Skeletal muscle cell (primary cell): Measurements from ENCODE around the gene CKS1B.

Source experiments
- DNase-seq: peaks from one replicate; pipeline ENCODE4 v3.0.0-alpha.2; 2010; ENCODE audit warnings: low read depth
- H3K4me3 ChIP-seq: 2 replicates; pipeline ENCODE4 v1.5.1; 2011; ENCODE audit warnings: low read depth, mild to moderate bottlenecking, control low read depth, low read length, moderate library complexity

Gene CKS1B

GRCh38 chr1:154974102-154974807, at the start of gene CKS1B:
Gene CKS1B (plus strand): TSS chr1:154974681. CDS start chr1:154974746, 65 bp downstream.
- H3K4me3 ChIP-seq = peak within 1 kb of the TSS; percentile 72
- DNase-seq = peak; percentile 100

DNA sequence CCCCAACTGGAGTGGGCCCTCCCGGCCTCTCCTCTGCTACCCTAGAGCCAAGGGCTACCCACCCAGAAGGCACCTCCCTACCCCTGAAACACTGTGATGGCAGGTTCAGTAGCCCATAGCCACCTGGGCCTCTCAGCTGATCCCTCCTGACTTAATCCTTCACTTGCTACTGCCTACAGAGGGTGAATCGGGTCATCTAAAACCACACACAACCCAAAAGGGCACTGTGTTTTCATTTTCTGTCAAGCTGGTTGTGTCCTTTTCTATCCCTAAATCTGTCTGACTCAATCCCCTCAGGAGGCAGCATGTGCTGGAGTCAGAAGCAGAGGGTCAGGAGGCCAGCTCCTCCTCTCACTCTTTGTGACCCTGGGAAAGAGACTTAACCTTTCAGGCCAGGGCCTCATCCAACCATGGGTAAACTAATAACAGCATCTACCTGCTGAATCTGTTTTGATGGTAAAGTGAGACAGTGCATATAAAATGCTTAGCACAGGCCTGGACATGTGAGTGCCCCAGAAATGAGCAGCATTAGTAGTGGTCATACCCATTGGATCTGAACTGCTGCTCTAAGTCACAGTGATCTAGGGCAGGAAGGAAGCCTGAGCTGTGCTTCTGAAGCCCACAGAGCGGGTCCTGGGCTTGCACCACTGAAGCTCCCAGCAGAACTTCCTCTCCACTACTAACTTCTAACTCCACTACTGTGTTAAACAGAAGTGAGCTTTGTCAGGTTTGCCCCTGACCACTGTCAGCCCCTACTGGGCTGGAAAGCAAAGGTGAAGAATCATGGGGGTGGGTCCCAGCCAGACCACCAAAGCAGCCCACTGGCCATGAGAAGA, 48.9 kb upstream of the CKS1B start:
- no peak for DNase-seq
- H3K4me3 ChIP-seq = no peak overlapping the region

DNA sequence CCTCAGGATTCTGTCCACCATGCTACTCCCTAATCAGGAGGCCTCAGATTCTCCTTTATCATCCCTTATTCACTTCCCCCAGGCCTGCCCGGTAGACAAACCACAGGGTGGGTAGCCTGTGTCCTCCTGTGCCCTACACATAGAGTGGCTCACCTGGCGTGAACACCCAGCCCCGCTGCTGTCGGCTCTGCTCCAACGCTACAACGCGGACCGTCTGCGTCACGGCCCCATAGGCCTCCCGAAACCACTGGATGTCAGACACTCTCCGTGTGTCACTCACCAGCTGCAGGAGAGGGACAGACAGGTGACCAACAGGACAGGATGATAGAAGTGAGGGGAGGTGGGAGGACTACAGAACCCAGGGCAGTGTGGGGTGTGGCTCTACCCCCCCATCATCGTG, 48.3 kb upstream of the CKS1B start:
- no peak overlapping the region for H3K4me3 ChIP-seq
- DNase-seq = no peak

DNA sequence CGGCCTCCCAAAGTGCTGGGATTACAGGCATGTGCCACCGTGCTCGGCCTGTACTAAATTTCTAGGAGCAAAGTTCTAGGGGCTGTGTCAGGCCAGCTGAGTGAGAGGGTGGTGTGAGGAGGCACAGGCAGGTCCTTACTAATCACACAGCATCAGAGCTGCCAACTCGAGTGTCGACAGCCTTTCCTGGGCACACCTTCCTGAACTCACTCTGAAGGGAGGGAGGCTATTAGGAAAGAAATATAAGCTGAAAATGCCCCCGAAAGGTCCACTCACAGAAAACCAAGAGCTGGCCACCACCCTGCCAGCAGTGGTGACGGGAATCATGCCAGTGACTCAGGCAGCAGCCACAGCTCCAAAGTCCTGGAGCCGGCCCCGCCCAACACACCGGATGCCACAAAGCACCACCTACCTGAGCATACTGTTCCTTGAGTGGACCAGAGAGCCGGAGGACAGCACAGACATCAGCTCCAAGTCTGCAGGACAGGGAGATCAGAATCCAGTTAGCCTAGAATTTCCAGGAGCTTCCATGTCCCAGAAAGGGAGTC, 42.5 kb upstream of the CKS1B start:
- DNase-seq = no peak
- no peak overlapping the region for H3K4me3 ChIP-seq

DNA sequence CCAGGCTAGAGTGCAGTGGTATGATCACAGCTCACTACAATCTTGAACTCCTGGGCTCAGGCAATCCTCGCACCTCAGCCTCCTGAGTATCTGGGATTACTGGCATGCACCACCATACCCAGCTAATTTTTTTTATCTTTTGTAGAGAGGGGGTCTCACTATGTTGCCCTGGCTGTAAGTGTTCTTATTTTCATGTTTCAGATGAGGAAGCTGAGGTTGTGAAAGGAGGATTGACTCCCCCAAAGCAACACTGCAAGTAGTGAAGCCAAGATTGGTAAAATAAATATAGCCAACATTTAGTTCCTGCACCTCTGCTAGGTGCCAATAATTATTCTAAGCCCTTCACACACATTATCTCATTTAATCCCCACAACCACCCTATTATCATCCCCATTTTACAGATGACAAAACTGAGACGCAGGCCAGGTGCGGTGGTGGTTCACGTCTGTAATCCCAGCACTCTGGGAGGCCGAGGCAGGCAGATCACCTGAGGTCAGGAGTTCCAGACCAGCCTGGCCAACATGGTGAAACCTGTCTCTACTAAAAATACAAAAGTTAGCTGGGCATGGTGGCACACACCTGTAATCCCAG, 40.0 kb upstream of the CKS1B start:
- no peak overlapping the region for H3K4me3 ChIP-seq
- DNase-seq = no peak

GRCh38 chr1:154935749-154936554, 38.5 kb upstream of the CKS1B start:
- DNase-seq = no peak
- H3K4me3 ChIP-seq = peak overlapping the region; percentile 82

DNA sequence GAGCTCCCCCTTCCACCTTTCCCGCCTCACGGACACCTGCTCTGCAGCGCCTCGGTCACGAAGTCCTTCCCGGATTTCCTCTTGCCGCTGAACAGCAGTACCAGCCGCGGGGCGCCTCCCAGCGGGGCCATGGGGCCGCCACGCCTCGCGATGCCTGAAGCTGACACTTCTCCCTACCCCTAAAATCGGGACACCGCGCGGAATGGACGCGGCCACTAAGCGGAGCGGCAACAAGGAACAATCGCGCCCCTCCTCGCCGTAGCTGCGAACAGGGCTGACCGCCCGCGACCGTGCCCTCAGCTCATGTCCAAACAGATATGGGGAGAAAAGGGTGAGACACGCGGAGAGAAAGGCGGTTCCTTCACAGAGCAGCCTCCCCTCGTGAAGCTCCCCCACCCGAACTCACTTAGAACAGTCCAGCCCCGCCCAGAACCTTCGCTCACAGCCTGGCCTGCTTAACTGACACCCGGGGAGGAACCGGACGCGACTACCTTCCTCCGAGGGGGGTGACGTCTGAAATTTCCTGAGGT, 37.9 kb upstream of the CKS1B start, which contains the start of gene PMVK:
Gene PMVK (minus strand): TSS at position 165 of the 530 bp plus-strand sequence. CDS start 34 bp downstream, at position 131.
- DNase-seq = peak; percentile 88
- H3K4me3 ChIP-seq = peak within 1 kb of the TSS; percentile 82

DNA sequence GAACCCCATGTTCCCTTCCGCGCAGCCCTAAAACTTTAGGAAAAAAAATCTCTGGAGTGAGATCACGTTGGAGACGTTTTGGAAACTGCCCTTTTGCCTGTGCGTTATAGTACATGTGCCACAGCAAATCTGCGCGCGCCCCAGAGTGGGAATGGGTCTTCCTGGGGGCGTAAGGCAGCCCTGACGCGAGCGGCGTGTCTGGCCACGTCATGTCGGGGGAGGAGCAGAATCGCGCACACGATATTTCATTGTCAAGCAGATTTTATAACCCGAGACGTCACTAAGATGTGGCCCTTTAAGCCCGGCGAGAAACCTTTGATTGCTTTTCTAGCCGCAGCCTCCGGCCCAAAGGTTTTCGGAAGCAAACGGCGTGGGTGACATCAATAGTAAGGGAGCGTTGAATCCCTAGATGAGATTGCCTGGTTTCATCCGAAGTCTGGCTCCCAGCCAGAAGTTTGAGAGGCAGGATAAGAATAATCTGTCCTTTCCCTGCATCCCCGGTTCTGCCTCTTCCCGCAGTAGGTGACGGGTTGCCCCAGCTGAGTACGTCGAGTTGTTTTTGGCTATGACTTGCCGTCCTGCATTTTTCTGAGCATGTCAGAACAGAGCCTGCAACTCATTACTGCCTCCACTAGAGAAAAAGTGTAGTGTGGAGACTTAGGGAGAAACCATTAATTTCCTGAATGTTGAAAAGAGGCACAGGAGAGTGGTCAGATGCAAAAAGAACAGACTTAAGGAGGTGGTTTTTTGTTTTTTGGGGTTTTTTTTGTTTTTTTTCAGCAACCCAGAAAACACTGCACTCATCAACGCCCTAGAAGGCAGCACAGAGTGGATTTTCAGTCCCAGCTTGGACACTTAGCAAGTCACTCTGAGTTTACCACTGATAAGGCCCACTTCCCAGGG, 37.1 kb upstream of the CKS1B start:
- peak; percentile 92 for DNase-seq

DNA sequence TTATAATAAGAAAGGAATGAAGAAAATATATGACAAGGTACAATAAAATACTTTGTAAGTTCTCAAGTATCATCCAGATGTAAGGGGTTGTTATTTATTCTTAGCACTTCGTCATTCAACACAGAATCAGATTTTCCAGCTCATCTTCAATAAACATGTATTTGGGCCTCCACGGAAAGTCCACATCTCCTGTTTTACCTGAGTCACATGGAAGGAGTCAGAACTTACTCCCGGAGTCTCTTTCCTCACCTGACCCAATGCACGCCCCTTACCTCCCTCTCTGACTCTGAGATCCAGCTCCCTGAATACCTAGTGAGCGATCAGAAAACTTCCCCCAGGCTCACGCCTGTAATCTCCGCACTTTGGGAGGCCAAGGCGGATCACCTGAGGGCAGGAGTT, 36.5 kb upstream of the CKS1B start:
- H3K4me3 ChIP-seq = peak overlapping the region; percentile 82
- DNase-seq = no peak

More for the DNA sequence above, 37.1 kb upstream of the CKS1B start:
- H3K4me3 ChIP-seq = peak overlapping the region; percentile 82

DNA sequence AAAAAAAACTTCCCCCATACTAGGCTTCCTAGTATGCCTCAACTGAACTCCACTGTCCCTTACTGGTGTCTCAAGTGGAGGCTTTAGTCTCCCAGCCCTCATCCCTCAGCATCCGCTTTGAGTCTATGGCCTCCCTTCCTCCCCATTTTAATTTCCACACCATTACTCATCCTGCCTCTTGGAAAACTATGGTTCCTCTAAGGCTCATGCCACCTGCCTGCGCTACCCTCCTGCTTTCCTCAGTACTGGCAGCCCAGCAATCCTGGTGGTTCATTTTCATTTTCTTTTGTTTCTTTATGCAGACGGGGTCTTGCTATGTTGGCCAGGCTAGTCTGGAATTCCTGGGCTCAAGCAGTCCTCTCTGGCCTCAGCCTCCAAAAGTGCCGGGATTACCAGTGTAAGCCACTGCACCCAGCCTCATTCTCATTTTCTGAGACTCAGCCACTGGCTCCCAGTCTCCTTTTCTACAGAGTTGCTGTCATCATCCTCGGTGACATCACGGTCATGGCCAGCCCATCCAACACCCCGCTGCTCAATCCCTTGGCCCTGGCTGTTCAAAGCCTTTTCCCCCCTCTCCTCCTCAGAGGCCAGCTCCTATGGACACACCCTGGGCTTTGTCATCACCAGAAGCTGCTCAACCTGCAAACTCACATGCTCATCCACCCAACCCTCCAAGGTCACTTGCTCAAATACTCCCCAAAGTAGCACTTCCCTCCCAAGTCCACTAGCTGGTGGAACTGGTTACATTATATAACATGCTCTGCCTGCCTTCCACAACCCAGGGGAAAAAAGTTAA, 35.7 kb upstream of the CKS1B start:
- DNase-seq = no peak
- no peak overlapping the region for H3K4me3 ChIP-seq

DNA sequence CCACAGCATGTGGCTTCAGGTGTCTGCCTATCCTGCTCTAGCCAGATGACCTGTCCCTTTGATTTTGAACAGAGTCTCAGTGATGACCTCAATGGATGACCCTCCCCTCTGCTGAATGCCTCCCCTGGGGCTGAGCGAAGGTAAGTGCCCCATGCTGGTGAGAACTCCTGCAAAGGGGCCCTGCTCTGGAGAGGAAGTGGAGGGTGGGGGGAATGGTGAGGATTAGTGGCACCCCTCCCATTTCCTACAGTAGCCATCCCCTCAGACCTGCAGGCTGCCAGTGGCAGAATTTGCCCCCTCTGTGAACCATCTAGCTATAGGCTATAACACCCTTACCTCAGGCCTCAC, 34.3 kb upstream of the CKS1B start:
- no peak for DNase-seq
- no peak overlapping the region for H3K4me3 ChIP-seq

GRCh38 chr1:154940651-154941194, 33.8 kb upstream of the CKS1B start:
- DNase-seq = no peak
- no peak overlapping the region for H3K4me3 ChIP-seq

DNA sequence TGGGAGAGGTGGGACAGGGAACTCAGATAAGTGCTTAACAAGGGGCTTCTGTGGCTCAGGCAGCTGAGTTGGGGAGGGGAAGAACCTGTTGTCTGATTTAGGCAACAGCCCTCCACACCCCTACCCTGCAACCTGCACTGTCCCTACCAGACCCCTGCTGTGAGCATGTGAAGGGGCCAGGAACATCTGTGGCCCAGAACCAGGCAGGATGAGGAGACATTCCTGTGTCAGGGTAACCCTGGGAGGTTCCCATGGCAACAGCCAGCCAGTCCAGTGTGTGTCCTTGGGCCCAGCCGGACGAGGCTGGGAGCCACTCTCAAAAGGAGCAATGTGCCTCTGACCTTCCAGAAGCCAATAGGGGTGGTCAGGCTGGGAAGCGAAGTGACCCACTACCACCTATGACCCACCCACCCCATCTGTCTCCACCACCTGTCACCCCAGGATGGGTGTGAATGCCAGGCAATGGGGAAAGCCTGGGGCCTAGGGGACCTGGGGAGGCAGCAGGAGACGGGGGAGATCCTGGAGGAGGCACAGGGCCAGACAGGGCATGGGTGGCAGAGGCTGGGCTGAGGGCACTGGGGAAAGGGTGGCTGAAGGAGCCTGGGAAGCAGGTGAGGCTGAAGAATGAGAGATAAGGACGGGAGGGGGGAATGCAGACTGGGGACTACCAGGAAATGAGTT, 33.0 kb upstream of the CKS1B start:
- no peak overlapping the region for H3K4me3 ChIP-seq
- no peak for DNase-seq

GRCh38 chr1:154943649-154944400, 30.7 kb upstream of the CKS1B start:
- H3K4me3 ChIP-seq = no peak overlapping the region
- DNase-seq = no peak

GRCh38 chr1:154944401-154945159, 29.9 kb upstream of the CKS1B start:
- no peak for DNase-seq
- no peak overlapping the region for H3K4me3 ChIP-seq
